Measurements from ENCODE around the gene KANK4.

KANK4 gene

DNA sequence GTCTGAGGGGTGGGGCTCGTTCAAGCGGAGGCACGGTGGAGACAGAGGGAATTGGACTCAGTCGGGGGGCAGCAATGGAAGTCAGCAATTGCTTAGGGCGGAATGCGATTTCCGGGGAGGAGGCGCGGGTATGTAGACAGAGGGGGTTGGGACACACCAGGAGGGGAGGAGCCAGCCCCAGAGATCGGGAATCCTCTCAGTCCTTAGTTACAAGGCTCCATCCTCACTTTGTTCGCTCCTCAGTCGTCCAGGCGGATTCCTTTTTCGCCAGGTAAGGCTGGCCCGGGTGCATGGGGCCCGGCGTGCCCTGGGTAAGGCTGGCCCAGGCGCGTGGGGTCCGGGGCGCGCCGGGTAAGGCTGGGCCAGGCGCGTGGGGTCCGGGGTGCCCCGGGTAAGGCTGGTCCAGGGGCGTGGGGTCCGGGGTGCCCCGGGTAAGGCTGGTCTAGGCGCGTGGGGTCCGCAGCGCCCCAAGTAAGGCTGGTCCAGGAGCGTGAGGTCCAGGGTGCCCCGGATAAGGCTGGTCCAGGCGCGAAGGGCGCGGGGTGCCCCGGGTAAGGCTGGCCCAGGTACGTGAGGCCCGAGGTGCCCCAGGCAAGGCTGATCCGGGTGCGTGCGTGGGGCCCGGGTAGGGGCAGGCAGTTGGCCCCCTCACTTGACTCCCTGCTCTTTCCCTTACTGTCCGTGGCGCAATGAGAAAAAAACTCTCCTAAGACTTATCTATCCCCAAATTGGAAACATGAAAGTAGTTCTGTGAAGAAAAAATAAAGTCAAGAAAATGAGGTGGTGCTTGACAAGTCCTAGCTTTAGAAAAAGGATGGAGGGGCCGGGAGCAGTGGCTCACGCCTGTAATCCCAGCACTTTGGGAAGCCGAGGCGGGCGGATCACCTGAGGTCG is 124.3 kb downstream of the KANK4 start, which contains the start of gene L1TD1:
TSS of gene L1TD1 (plus strand) at position 199 of the 894 bp plus-strand sequence. CDS start 11,780 bp downstream, outside the sequence.
- peak; percentile 37 for DNase-seq
- Mint-ChIP-seq H3K4me3 (peak within 1 kb of the TSS; percentile 80), H3K36me3 (ENCODE audit: low read depth) (no peaks in the 10 kb centered on the region), H3K4me1 (peaks cover 33% of the 10 kb centered on the region), H3K9me3 (peaks cover 20% of the 10 kb centered on the region), H3K27ac (peak within 1 kb of the TSS; percentile 41), H3K27me3 (ENCODE audit: low read depth, poor library complexity) (peaks cover 65% of the 10 kb centered on the region)
- TF ChIP-seq, protein P1, sequence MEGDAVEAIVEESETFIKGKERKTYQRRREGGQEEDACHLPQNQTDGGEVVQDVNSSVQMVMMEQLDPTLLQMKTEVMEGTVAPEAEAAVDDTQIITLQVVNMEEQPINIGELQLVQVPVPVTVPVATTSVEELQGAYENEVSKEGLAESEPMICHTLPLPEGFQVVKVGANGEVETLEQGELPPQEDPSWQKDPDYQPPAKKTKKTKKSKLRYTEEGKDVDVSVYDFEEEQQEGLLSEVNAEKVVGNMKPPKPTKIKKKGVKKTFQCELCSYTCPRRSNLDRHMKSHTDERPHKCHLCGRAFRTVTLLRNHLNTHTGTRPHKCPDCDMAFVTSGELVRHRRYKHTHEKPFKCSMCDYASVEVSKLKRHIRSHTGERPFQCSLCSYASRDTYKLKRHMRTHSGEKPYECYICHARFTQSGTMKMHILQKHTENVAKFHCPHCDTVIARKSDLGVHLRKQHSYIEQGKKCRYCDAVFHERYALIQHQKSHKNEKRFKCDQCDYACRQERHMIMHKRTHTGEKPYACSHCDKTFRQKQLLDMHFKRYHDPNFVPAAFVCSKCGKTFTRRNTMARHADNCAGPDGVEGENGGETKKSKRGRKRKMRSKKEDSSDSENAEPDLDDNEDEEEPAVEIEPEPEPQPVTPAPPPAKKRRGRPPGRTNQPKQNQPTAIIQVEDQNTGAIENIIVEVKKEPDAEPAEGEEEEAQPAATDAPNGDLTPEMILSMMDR (IDR thresholded peaks at IDR 0.05): no peak

DNA sequence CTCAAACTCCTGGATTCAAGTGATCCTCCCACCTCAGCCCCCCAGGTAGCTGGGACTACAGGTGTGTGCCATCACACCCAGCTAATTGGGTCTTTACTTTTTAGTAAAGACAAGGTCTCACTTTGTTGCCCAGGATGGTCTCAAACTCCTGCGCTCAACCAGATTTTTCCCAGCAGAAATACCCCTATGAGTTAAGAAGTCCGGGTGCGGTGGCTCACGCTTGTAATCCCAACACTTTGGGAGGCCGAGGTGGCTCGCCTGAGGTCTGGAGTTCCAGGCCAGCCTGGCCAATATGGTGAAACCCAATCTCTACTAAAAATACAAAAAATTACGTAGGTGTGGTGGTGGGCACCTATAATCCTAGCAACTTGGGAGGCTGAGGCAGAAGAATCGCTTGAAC is 131.1 kb downstream of the KANK4 start:
- Mint-ChIP-seq H3K27ac (no peak overlapping the region), H3K4me3 (no peak overlapping the region), H3K9me3 (no peaks in the 10 kb centered on the region), H3K36me3 (ENCODE audit: low read depth) (no peaks in the 10 kb centered on the region), H3K27me3 (ENCODE audit: low read depth, poor library complexity) (peaks cover 4% of the 10 kb centered on the region), H3K4me1 (peaks cover 13% of the 10 kb centered on the region)
- DNase-seq: no peak
- TF ChIP-seq, protein P1 (IDR thresholded peaks at IDR 0.05): no peak

DNA sequence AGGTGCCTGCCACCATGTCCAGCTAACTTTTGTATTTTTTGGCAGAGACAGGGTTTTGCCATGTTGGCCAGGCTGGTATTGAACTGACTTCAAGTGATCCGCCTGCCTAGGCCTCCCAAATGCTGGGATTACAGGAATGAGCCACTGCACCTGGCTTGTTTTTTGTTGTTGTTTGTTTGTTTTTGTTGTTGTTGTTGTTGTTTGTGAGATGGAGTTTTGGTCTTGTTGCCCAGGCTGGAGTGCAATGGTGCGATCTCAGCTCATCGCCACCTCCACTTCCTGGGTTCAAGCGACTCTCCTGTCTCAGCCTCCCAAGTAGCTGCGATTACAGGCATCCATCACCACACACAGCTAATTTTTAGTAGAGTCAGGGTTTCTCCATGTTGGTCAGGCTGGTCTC is 131.7 kb downstream of the KANK4 start:
- TF ChIP-seq, protein P1 (IDR thresholded peaks at IDR 0.05): no peak
- Mint-ChIP-seq H3K36me3 (ENCODE audit: low read depth) (no peaks in the 10 kb centered on the region), H3K27ac (no peak overlapping the region), H3K4me3 (no peak overlapping the region), H3K4me1 (peaks cover 14% of the 10 kb centered on the region), H3K27me3 (ENCODE audit: low read depth, poor library complexity) (peaks cover under 1% of the 10 kb centered on the region), H3K9me3 (no peaks in the 10 kb centered on the region)
- no peak for DNase-seq
